Neural cell (in vitro differentiated cells): Measurements from ENCODE around the gene TUBB3. TPM values are rescaled to one million over a fixed set of nuclear protein-coding genes. Genes with fewer than 3 reads are reported as not detected.

Source experiments
- H2AFZ ChIP-seq: fragments of 200-600, 300-800 bp; sonication (generic), shearing (Covaris generic); 2 replicates; pipeline ENCODE4 v1.6.0; 2014; ENCODE audit warnings: low read depth, mild to moderate bottlenecking, antibody characterized with exemption, low read length, moderate library complexity
- H3F3A ChIP-seq: fragments of 200-600 bp; shearing (Covaris generic); 2 replicates; pipeline ENCODE4 v1.6.1; 2016; ENCODE audit warnings: mild to moderate bottlenecking, moderate library complexity, mixed read lengths, antibody characterized with exemption, low read length; ENCODE audit not compliant: insufficient read depth, poor library complexity, severe bottlenecking
- H3K27ac ChIP-seq: fragments of 200-600, 300-800 bp; sonication (generic), shearing (Covaris generic); 2 replicates; pipeline ENCODE4 v1.5.1; 2014; ENCODE audit warnings: mild to moderate bottlenecking, low read length, moderate library complexity
- H3K27me3 ChIP-seq: fragments of 300-800, 200-600 bp; sonication (generic), shearing (Covaris generic); 2 replicates; pipeline ENCODE4 v1.6.0; 2014; ENCODE audit warnings: mild to moderate bottlenecking, low read depth, low read length, moderate library complexity; ENCODE audit not compliant: insufficient read depth
- H3K36me3 ChIP-seq: fragments of 300-800, 200-600 bp; sonication (generic), shearing (Covaris generic); 2 replicates; pipeline ENCODE4 v1.5.1; 2014; ENCODE audit warnings: mild to moderate bottlenecking, antibody characterized with exemption, low read length, moderate library complexity; ENCODE audit not compliant: insufficient read depth
- H3K4me2 ChIP-seq: fragments of 300-800, 200-600 bp; sonication (generic), shearing (Covaris generic); 2 replicates; pipeline ENCODE4 v1.6.0; 2014; ENCODE audit warnings: mild to moderate bottlenecking, low read length
- H3K4me3 ChIP-seq: fragments of 300-800, 200-600 bp; sonication (generic), shearing (Covaris generic); 2 replicates; pipeline ENCODE4 v1.5.1; 2014; ENCODE audit warnings: mild to moderate bottlenecking, low read length, moderate library complexity
- H3K79me2 ChIP-seq: fragments of 200-600 bp; shearing (Covaris generic); replicated peaks from 2 replicates; pipeline ENCODE4 v1.6.0; 2014; ENCODE audit warnings: mild to moderate bottlenecking, low read length, moderate library complexity; ENCODE audit not compliant: insufficient read depth
- H3K9ac ChIP-seq: fragments of 300-800, 200-600 bp; sonication (generic), shearing (Covaris generic); 2 replicates; pipeline ENCODE4 v1.6.1; 2016; ENCODE audit warnings: mild to moderate bottlenecking, low read length, mixed read lengths
- H3K9me2 ChIP-seq: fragments of 200-600 bp; shearing (Covaris generic); 2 replicates; pipeline ENCODE4 v1.6.1; 2016; ENCODE audit warnings: mild to moderate bottlenecking, low read length, mixed read lengths; ENCODE audit not compliant: insufficient read depth
- H3K9me3 ChIP-seq: fragments of 200-600, 300-800 bp; sonication (generic), shearing (Covaris generic); 2 replicates; pipeline ENCODE4 v1.6.1; 2016; ENCODE audit warnings: mild to moderate bottlenecking, mixed run types, low read length, moderate library complexity, mixed read lengths
- H4K20me1 ChIP-seq: fragments of 200-600 bp; shearing (Covaris generic); 2 replicates; pipeline ENCODE4 v1.6.1; 2016; ENCODE audit warnings: mild to moderate bottlenecking, mixed run types; ENCODE audit not compliant: insufficient read depth
- CTCF ChIP-seq: fragments of 450-650 bp; IDR thresholded peaks from 2 replicates; pipeline ENCODE4 v1.5.1; 2014; ENCODE audit warnings: antibody characterized with exemption, mild to moderate bottlenecking, moderate library complexity; ENCODE audit not compliant: poor library complexity, severe bottlenecking
- EP300 ChIP-seq: fragments of 450-650 bp; conservative IDR thresholded peaks from 2 replicates; pipeline ENCODE4 v1.6.1; 2014; ENCODE audit warnings: antibody characterized with exemption, mild to moderate bottlenecking, moderate library complexity; ENCODE audit not compliant: poor library complexity, severe bottlenecking
- EZH2 ChIP-seq: fragments of 200-600, 300-800 bp; shearing (Covaris generic), sonication (generic); IDR thresholded peaks from 2 replicates; pipeline ENCODE4 v1.6.1; 2014; ENCODE audit warnings: antibody characterized with exemption, low read length, borderline replicate concordance, mild to moderate bottlenecking; ENCODE audit not compliant: insufficient read depth, poor library complexity, severe bottlenecking
- MXI1 ChIP-seq: fragments of 450-650 bp; conservative IDR thresholded peaks from 2 replicates; pipeline ENCODE4 v1.6.1; 2014; ENCODE audit warnings: antibody characterized with exemption, mild to moderate bottlenecking; ENCODE audit not compliant: poor library complexity, severe bottlenecking
- POLR2AphosphoS5 ChIP-seq: IDR thresholded peaks from 2 replicates; pipeline ENCODE4 v1.6.1; 2012
- RAD21 ChIP-seq: fragments of 450-650 bp; conservative IDR thresholded peaks from 2 replicates; pipeline ENCODE4 v1.6.1; 2014; ENCODE audit warnings: antibody characterized with exemption, mild to moderate bottlenecking, moderate library complexity
- REST ChIP-seq: IDR thresholded peaks from 2 replicates; pipeline ENCODE4 v1.6.1; 2012; ENCODE audit warnings: borderline replicate concordance
- SMC3 ChIP-seq: fragments of 450-650 bp; conservative IDR thresholded peaks from 2 replicates; pipeline ENCODE4 v1.6.1; 2014; ENCODE audit warnings: antibody characterized with exemption, mild to moderate bottlenecking, moderate library complexity; ENCODE audit not compliant: poor library complexity
- TAF1 ChIP-seq: IDR thresholded peaks from 2 replicates; pipeline ENCODE4 v1.6.1; 2012; ENCODE audit warnings: low read depth
- polyA plus RNA-seq: library from polyadenylated mRNA; depleted of rRNA; stranded (reverse); fragments of >200 nt; gene quantifications from 2 replicates; pipeline ENCODE4 v1.2.3, GENCODE V29; 2014

The TUBB3 gene
- polyA plus RNA-seq, 1 donor from 2014 or later: 2,442 TPM

- H3K4me3 ChIP-seq: no peak overlapping the region
- no peaks in the 10 kb centered on the region for H3K36me3 ChIP-seq
- no peak for TF ChIP-seq TAF1
- no peak for TF ChIP-seq CTCF
- H4K20me1 ChIP-seq: no peaks in the 10 kb centered on the region
- no peak overlapping the region for H3K4me2 ChIP-seq
- no peak overlapping the region for H3K9ac ChIP-seq
- H3K27ac ChIP-seq: no peak overlapping the region
- H3K27me3 ChIP-seq: no peaks in the 10 kb centered on the region
- H3K9me2 ChIP-seq: no peaks in the 10 kb centered on the region
- H3F3A ChIP-seq: no peaks in the 10 kb centered on the region
- no peaks in the 10 kb centered on the region for H3K9me3 ChIP-seq
- no peak overlapping the region for H2AFZ ChIP-seq
- H3K79me2 ChIP-seq: peaks cover 4% of the 10 kb centered on the region
Observed at GRCh38 chr16:89952049-89952448, 28.9 kb downstream of the TUBB3 start.

DNA sequence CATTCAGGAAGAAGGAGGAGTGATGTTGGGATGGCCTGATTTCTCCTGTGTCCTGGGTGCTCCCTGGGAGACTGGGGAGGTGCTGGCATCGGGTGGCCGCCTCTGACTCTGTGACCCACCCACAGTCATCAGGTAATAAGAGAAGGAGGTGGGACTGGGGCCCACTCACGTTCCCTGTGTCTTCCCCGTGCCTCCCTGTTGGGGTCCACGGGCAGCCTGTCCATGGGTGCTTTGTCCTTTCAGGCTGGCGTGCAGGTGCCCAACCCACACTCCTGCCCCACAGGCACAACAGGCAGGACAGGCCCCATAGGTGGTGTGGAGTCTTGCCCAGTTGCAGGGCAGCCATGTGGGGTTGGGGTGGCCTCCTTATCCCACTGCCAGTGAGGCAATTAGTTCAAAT is 29.4 kb downstream of the TUBB3 start:
- Histone ChIP-seq H3K79me2 (peaks cover 4% of the 10 kb centered on the region), H3K4me2 (no peak overlapping the region), H3K27me3 (no peaks in the 10 kb centered on the region), H3K4me3 (no peak overlapping the region), H3K27ac (no peak overlapping the region), H4K20me1 (no peaks in the 10 kb centered on the region), H2AFZ (no peak overlapping the region), H3K36me3 (no peaks in the 10 kb centered on the region), H3K9me3 (no peaks in the 10 kb centered on the region), H3K9me2 (no peaks in the 10 kb centered on the region), H3F3A (no peaks in the 10 kb centered on the region), H3K9ac (no peak overlapping the region)
- no peak for TF ChIP-seq RAD21
- no peak for TF ChIP-seq MXI1
- no peak for TF ChIP-seq REST
- TF ChIP-seq EZH2: no peak

- Histone ChIP-seq H3K27me3 (no peaks in the 10 kb centered on the region), H3K9me2 (no peaks in the 10 kb centered on the region), H3K27ac (no peak overlapping the region), H3K9me3 (no peaks in the 10 kb centered on the region), H3F3A (no peaks in the 10 kb centered on the region), H2AFZ (no peak overlapping the region), H4K20me1 (no peaks in the 10 kb centered on the region), H3K4me3 (no peak overlapping the region), H3K9ac (no peak overlapping the region), H3K4me2 (no peak overlapping the region), H3K36me3 (no peaks in the 10 kb centered on the region), H3K79me2 (peaks cover 4% of the 10 kb centered on the region)
- no peak for TF ChIP-seq POLR2AphosphoS5
- no peak for TF ChIP-seq EP300
- no peak for TF ChIP-seq TAF1
- no peak for TF ChIP-seq RAD21
- no peak for TF ChIP-seq EZH2
- no peak for TF ChIP-seq SMC3
- TF ChIP-seq MXI1: no peak
- TF ChIP-seq CTCF: no peak
- no peak for TF ChIP-seq REST
Observed at GRCh38 chr16:89953671-89954406, 30.7 kb downstream of the TUBB3 start.
